22Rv1 (cell line): Measurements from ENCODE around the gene CHAD.

ENCODE experiments used
- H3K27ac ChIP-seq: fragments of 450-650 bp; 2 replicates; pipeline ENCODE4 v1.5.1; 2017
- ZFX ChIP-seq: fragments of 450-650 bp; IDR thresholded peaks from 2 replicates; pipeline ENCODE4 v1.6.1; 2017; ENCODE audit warnings: antibody characterized with exemption, borderline replicate concordance
- TF ChIP-seq, protein P1 (sequence below): fragments of 450-650 bp; IDR thresholded peaks from 2 replicates; pipeline ENCODE4 v1.5.1; 2017; ENCODE audit warnings: mild to moderate bottlenecking

CHAD gene

DNA sequence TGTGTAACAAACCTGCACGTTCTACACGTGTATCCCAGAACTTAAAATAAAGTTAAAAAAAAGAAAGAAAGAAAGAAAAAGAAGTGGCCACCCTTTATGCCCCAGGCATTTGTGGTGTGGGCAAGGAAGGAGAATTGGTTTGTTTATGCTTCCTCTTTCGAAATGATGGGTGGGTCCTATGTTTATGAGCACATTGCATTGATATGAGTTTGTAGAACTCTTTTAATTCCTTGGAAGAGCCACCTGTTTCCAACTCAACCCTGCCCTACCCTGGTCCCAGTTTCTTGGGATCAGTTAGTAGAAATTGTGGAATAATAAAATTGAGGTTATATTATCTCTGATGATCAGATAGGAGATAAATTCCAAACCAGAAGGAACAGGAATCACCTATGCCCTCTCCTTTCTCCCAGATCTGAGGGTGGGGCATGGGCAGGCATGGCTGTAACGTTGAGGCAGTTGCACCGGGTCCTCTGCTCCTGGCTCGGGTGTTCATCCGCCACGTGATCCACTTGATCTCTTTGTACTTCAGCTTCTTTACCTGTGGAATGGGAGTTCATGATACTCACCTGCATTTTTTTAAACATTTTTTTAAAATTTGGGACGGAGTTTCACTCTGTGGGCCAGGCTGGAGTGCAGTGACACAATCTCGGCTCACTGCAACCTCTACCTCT, 15.9 kb downstream of the CHAD start:
- TF ChIP-seq ZFX = no peak
- TF ChIP-seq, protein P1, sequence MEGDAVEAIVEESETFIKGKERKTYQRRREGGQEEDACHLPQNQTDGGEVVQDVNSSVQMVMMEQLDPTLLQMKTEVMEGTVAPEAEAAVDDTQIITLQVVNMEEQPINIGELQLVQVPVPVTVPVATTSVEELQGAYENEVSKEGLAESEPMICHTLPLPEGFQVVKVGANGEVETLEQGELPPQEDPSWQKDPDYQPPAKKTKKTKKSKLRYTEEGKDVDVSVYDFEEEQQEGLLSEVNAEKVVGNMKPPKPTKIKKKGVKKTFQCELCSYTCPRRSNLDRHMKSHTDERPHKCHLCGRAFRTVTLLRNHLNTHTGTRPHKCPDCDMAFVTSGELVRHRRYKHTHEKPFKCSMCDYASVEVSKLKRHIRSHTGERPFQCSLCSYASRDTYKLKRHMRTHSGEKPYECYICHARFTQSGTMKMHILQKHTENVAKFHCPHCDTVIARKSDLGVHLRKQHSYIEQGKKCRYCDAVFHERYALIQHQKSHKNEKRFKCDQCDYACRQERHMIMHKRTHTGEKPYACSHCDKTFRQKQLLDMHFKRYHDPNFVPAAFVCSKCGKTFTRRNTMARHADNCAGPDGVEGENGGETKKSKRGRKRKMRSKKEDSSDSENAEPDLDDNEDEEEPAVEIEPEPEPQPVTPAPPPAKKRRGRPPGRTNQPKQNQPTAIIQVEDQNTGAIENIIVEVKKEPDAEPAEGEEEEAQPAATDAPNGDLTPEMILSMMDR = no peak
- no peak overlapping the region for H3K27ac ChIP-seq

DNA sequence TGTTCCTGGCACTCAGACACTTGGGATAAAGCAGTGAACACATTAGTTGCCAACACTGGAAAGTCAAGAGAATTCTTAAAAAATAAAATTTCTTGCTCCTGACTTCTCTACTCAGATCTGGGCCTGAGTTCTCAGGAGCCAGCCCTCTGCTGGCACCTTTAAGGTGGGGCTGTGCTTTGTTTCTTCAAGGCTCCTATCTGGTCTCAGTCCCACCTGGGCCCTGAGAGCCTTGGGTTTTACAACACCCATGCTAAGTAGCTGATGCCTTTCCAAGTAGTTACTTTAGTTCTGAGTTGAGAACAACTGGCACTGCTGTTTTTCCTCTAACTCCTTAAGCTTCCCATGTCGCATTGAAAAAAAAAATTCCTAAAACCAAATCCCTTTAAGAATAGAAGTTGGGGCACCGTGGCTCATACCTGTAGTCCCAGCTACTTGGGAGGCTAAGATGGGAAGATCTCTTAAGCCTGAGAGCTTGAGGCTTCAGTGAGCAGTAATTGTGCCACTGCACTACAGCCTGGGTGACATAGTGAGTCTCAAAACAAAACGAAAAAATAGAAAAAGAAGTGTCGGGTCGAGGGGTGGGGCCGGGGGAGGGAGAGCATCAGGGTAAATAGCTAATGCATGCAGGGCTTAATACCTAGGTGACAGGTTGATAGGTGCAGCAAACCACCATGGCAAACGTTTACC, 16.6 kb downstream of the CHAD start:
- TF ChIP-seq, protein P1 = no peak
- no peak for TF ChIP-seq ZFX
- H3K27ac ChIP-seq = no peak overlapping the region

DNA sequence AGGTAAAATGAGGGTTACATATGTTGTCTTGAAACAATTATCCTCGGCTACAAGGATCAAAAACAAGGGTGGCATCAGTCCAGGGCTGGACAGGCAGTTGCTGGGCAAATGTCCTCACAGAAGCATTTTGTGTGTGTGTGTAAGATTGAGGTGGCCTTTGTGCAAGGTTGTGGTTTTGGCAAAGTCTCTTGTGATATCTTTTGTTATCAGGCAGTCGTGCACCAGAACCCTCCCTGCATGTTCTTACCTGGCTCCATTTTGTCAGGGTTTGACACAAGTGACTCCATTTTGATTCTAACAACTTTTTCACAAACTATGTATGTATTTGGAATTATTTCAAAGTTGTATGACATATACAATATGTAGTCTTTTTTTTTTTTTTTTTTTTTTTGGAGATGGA, 20.0 kb downstream of the CHAD start:
- TF ChIP-seq, protein P1 = no peak
- TF ChIP-seq ZFX = no peak
- no peak overlapping the region for H3K27ac ChIP-seq

DNA sequence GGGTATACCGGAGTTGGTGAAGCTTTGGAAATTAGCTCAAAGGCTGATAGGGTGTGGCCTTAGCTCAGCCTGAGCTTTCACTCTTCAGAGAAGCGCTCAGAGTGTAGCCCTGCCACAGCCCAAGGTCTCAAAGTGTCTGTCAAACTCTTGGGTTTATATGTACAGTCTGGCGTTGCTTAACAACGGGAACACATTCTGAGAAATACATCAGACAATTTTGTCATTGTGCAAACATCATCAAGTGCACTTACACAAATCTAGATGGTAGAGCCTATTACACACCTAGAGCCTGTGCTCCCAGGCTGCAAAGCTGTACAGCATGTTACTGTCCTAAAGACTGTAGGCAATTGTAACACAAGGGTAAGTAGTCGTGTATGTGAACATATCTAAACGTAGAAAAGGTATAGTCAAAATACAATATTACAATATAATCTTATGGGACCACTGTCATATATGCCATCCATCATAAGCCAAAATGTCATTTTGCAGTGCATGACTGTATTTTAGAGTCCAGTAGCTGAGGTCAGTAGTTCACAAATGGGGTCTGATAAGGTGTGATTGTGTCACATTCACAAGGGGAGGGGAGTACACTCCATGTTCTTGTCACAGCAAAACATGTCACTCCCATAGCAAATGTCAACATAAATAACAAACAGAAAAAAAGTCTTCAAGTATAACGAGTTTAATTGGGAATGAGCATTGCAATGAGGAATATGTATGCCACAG, 20.6 kb downstream of the CHAD start:
- TF ChIP-seq, protein P1 = no peak
- TF ChIP-seq ZFX = no peak

DNA sequence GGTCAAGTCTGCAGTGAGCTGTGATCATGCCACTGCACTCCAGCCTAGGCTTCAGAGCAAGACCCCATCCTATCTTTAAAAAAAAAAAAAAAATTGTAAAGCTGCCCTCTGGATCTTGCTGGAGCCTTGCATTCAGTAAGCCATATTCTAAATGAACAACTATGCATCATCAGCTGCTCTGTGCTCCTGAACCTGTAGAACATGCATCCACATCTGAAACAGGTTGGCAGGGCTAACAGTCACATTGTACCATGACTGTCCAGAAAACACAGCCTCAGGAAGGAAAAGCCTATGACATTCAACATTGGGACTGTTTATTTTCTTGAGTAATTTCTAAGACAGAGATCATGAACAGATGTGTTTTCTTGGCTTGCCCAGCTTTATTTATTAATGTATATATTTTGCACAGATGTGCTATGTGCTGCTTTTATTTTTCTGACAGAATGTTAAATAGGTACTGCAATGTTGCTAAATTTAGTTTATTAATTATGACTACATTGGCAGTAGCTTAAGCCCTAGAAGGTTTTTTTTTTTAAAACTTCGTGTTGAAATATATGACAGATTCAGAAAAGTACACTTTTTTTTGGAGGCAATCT, 22.9 kb downstream of the CHAD start:
- TF ChIP-seq, protein P1 = no peak
- no peak for TF ChIP-seq ZFX
- no peak overlapping the region for H3K27ac ChIP-seq

More for the DNA sequence above, 20.6 kb downstream of the CHAD start:
- H3K27ac ChIP-seq = no peak overlapping the region

DNA sequence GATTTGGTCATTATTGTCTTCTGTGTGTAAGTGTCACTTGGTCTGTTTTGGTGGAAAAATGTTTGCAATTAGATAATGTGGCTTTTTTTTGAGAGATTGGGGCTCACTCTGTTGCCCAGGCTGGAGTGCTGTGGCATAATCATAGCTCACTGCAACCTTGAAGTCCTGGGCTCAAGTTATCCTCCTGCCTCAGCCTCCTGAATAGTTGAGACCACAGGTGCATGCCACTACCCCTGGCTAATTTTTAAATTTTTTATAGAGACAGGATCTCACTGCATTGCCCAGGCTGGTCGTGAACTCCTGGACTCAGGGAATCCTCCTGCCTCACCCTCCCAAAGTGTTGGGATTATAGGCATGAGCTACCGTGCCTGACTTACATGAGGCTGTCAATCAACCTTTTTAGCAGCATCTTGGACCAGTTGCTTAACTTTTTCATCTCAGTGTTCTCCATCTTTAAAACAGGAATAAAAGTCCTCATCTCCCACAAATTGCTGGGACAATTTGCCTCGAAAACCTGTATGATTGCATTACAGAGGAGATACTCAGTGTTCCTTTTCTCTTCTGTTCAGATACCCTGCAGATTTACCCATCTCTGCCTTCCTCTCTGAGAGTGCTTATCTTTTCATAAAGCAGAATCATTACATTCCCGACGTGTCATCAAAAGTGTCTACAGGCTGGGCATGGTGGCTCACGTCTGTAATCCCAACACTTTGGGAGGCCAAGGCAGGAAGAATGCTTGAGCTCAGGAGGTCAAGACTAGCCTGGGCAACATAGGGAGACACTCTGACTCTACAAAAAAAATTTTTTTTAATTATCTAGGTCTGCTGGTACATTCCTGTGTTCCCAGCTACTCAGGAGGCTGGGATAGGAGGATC, 23.6 kb downstream of the CHAD start:
- no peak overlapping the region for H3K27ac ChIP-seq
- TF ChIP-seq, protein P1 = no peak
- TF ChIP-seq ZFX = no peak
